ENCODE results near the gene PAGE4.

Gene PAGE4

GRCh38 chrX:49812177-49812576 is 16.9 kb upstream of the PAGE4 start:
- no peak for DNase-seq (ENCODE audit: low spot score)
- POLR2A ChIA-PET (ENCODE audit: low non-redundant PET) = no interaction called here
- no peak overlapping the region for H3K27ac ChIP-seq
- no peak for TF ChIP-seq CTCF (conservative IDR thresholded peaks at IDR 0.05; ENCODE audit: low read depth)
- CTCF ChIA-PET = no interaction called here

- POLR2A ChIA-PET (ENCODE audit: low non-redundant PET) = no interaction called here
Measured at GRCh38 chrX:49816435-49816834, 12.7 kb upstream of the PAGE4 start.

GRCh38 chrX:49838374-49838773 is 9.3 kb downstream of the PAGE4 start:
- H3K27ac ChIP-seq = no peak overlapping the region
- DNase-seq (ENCODE audit: low spot score) = peak; percentile 19
- peak; percentile 67 for TF ChIP-seq CTCF (conservative IDR thresholded peaks at IDR 0.05; ENCODE audit: low read depth)
- CTCF ChIA-PET = interaction anchor here (0.7 to 0.8 kb wide), 3 partner anchors 40 to 648 kb away, joined by 3 to 6 read pairs (median 3); partner anchors contain the start of gene USP27X
- POLR2A ChIA-PET (ENCODE audit: low non-redundant PET) = no interaction called here

More at GRCh38 chrX:49816435-49816834, 12.7 kb upstream of the PAGE4 start:
- CTCF ChIA-PET = no interaction called here
- TF ChIP-seq CTCF (conservative IDR thresholded peaks at IDR 0.05; ENCODE audit: low read depth) = no peak
- no peak overlapping the region for H3K27ac ChIP-seq
- DNase-seq (ENCODE audit: low spot score) = no peak

GRCh38 chrX:49840679-49841078 is 11.6 kb downstream of the PAGE4 start:
- ChIA-PET POLR2A (ENCODE audit: low non-redundant PET) (no interaction called here), CTCF (interaction anchor here (0.6 kb wide), 2 partner anchors 9 to 654 kb away, joined by 3 read pairs; no protein-coding TSS in a partner anchor)
- peak; percentile 18; the same call in 1 of the 2 replicates for TF ChIP-seq CTCF (conservative IDR thresholded peaks at IDR 0.05; ENCODE audit: low read depth)
- no peak overlapping the region for H3K27ac ChIP-seq
- peak; percentile 39 for DNase-seq (ENCODE audit: low spot score)

GRCh38 chrX:49842621-49843020 is 13.5 kb downstream of the PAGE4 start:
- H3K27ac ChIP-seq = no peak overlapping the region
- ChIA-PET POLR2A (ENCODE audit: low non-redundant PET) (no interaction called here), CTCF (no interaction called here)
- TF ChIP-seq CTCF (conservative IDR thresholded peaks at IDR 0.05; ENCODE audit: low read depth) = no peak
- no peak for DNase-seq (ENCODE audit: low spot score)

- no peak for DNase-seq (ENCODE audit: low spot score)
- CTCF ChIA-PET = no interaction called here
- POLR2A ChIA-PET (ENCODE audit: low non-redundant PET) = no interaction called here
- TF ChIP-seq CTCF (conservative IDR thresholded peaks at IDR 0.05; ENCODE audit: low read depth) = no peak
- no peak overlapping the region for H3K27ac ChIP-seq
Measured at GRCh38 chrX:49844611-49845010, 15.5 kb downstream of the PAGE4 start.

Measured in RWPE1 (cell line).